OCI-LY3 (cell line): ENCODE results near the gene CCNL1.

Experiments used
- H2AFZ ChIP-seq: fragments of 200-600, 300-600 bp; shearing (Covaris generic); 2 replicates; pipeline ENCODE4 v1.6.0; 2014; ENCODE audit warnings: antibody characterized with exemption, low read depth, low read length
- H3K27ac ChIP-seq: fragments of 200-600, 300-600 bp; sonication (generic); 2 replicates; pipeline ENCODE4 v1.5.1; 2014; ENCODE audit warnings: mild to moderate bottlenecking, low read length, moderate library complexity, mixed read lengths
- H3K27me3 ChIP-seq: fragments of 200-600, 300-600 bp; sonication (generic); 2 replicates; pipeline ENCODE4 v1.6.1; 2014; ENCODE audit warnings: low read depth, low read length, mixed read lengths
- H3K36me3 ChIP-seq: fragments of 200-600, 300-600 bp; sonication (generic); replicated peaks from 2 replicates; pipeline ENCODE3; 2014; ENCODE audit warnings: low read depth, low read length, mixed read lengths
- H3K4me1 ChIP-seq: fragments of 300-600, 200-600 bp; sonication (generic); 2 replicates; pipeline ENCODE4 v1.6.1; 2014; ENCODE audit warnings: low read length, mixed read lengths
- H3K4me2 ChIP-seq: fragments of 200-600, 300-600 bp; sonication (generic); 2 replicates; pipeline ENCODE4 v1.6.1; 2014; ENCODE audit warnings: low read length, mixed read lengths
- H3K4me3 ChIP-seq: fragments of 300-600, 200-600 bp; sonication (generic); 2 replicates; pipeline ENCODE4 v1.5.1; 2014; ENCODE audit warnings: antibody characterized with exemption, mild to moderate bottlenecking, low read length, moderate library complexity
- H3K79me2 ChIP-seq: fragments of 300-600, 200-600 bp; shearing (Covaris generic); 2 replicates; pipeline ENCODE4 v1.6.1; 2014; ENCODE audit warnings: mild to moderate bottlenecking, low read length, mixed read lengths
- H3K9ac ChIP-seq: fragments of 300-600, 200-600 bp; shearing (Covaris generic); 2 replicates; pipeline ENCODE4 v1.6.0; 2014; ENCODE audit warnings: mild to moderate bottlenecking, low read length, moderate library complexity
- H3K9me3 ChIP-seq: fragments of 200-600, 300-600 bp; shearing (Covaris generic); 2 replicates; pipeline ENCODE4 v1.6.1; 2014; ENCODE audit warnings: low read length, mixed read lengths; ENCODE audit not compliant: insufficient read depth
- H4K20me1 ChIP-seq: fragments of 200-600, 300-600 bp; sonication (generic); 2 replicates; pipeline ENCODE4 v1.6.1; 2016; ENCODE audit warnings: low read length, mixed read lengths; ENCODE audit not compliant: insufficient read depth
- EZH2phosphoT487 ChIP-seq: fragments of 200-600 bp; shearing (Covaris generic); IDR thresholded peaks from 2 replicates; pipeline ENCODE4 v1.6.1; 2018; ENCODE audit warnings: antibody characterized with exemption, mixed run types, low read depth
- TF ChIP-seq, protein P1 (sequence below): fragments of 200-600, 300-600 bp; sonication (generic); IDR thresholded peaks from 2 replicates; pipeline ENCODE4 v1.5.1; 2014; ENCODE audit warnings: antibody characterized with exemption, low read length, low read depth

CCNL1 gene

DNA sequence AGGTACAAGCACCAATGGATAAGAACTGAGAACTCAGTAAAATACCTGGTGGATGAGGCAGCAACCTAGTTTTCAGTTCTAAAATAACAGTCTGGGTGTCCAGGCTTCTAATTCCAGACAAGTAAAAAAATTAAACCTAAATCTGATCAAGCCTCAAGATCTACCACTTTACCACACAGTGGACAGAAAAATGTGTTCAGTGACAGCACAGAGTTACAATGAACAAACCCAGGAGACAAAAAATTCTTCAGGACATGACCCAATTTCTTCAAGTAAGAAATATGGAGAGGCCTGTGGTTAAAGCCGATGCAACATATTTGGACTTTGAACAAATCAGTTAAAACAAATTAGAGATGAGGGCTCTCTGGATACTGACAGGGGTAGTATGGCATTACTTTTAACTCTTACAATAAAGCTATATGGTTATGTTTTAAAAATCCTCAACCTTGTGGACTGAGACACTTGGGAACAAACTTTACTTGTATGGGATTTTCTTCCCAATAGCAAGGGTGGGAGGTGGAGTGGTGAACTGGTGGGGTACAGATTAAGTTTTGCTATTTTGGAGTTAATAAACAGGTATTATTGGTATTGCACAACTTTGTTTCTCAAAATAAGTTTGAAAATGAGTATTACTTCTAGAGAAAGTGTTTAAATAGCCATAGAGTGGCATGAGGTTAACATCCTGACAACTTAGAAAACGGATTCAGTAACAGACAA, 14.2 kb downstream of the CCNL1 start:
- Histone ChIP-seq H3K36me3 (peaks cover 70% of the 10 kb centered on the region), H3K4me3 (no peak overlapping the region), H3K4me2 (no peak overlapping the region), H3K4me1 (peaks cover 31% of the 10 kb centered on the region), H3K27ac (0 out of 2 replicates have a peak overlapping the region, but pooled peaks have one; percentile 11), H2AFZ (no peak overlapping the region), H4K20me1 (peaks cover 52% of the 10 kb centered on the region), H3K27me3 (no peaks in the 10 kb centered on the region), H3K79me2 (peaks cover 19% of the 10 kb centered on the region), H3K9ac (no peak overlapping the region), H3K9me3 (no peaks in the 10 kb centered on the region)
- TF ChIP-seq EZH2phosphoT487, result no peak
- TF ChIP-seq, protein P1, sequence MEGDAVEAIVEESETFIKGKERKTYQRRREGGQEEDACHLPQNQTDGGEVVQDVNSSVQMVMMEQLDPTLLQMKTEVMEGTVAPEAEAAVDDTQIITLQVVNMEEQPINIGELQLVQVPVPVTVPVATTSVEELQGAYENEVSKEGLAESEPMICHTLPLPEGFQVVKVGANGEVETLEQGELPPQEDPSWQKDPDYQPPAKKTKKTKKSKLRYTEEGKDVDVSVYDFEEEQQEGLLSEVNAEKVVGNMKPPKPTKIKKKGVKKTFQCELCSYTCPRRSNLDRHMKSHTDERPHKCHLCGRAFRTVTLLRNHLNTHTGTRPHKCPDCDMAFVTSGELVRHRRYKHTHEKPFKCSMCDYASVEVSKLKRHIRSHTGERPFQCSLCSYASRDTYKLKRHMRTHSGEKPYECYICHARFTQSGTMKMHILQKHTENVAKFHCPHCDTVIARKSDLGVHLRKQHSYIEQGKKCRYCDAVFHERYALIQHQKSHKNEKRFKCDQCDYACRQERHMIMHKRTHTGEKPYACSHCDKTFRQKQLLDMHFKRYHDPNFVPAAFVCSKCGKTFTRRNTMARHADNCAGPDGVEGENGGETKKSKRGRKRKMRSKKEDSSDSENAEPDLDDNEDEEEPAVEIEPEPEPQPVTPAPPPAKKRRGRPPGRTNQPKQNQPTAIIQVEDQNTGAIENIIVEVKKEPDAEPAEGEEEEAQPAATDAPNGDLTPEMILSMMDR, result no peak

- Histone ChIP-seq H3K4me1 (peaks cover under 1% of the 10 kb centered on the region; the same call in 1 of the 2 replicates), H4K20me1 (peaks cover 18% of the 10 kb centered on the region), H3K36me3 (peaks cover 45% of the 10 kb centered on the region), H3K4me2 (no peak overlapping the region), H3K27ac (no peak overlapping the region), H3K27me3 (no peaks in the 10 kb centered on the region), H2AFZ (no peak overlapping the region), H3K79me2 (0 out of 2 replicates have a peak, but pooled peaks cover 2% of the 10 kb centered on the region), H3K9ac (no peak overlapping the region), H3K9me3 (no peaks in the 10 kb centered on the region), H3K4me3 (no peak overlapping the region)
- no peak for TF ChIP-seq EZH2phosphoT487
- TF ChIP-seq, protein P1, result no peak
Observed at GRCh38 chr3:157142315-157142714, 17.6 kb downstream of the CCNL1 start.

DNA sequence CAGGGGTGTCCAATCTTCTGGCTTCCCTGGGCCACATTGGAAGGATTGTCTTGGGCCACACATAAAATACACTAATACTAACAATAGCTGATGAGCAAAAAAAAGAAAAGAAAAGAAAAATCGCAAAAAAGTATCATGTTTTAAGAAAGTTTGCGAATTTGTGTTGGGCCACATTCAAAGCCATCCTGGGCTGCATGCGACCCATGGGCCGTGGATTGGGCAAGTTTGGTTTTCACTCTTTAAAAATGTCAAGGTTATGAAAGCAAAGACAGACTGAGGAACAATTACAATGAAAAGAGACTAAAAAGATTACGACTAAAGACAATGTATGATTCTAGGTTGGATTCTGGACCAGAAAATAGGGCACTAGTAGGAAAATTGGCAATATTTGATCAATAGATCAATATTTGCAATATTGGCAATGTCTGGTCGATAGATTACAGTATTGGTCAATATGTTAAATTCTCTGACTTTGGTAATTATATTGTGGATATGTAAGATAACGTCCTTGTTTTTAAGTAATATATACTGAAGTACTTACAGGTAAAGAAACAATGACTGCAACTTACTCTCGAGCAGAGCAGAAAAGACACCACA, 19.9 kb downstream of the CCNL1 start:
- H3K27ac ChIP-seq, result no peak overlapping the region
- H3K4me3 ChIP-seq, result no peak overlapping the region
- no peaks in the 10 kb centered on the region for H3K27me3 ChIP-seq
- peaks cover 25% of the 10 kb centered on the region for H3K36me3 ChIP-seq
- TF ChIP-seq, protein P1, result no peak
- TF ChIP-seq EZH2phosphoT487, result no peak
- no peak overlapping the region for H3K4me2 ChIP-seq
- H3K9ac ChIP-seq, result no peak overlapping the region
- peaks cover 2% of the 10 kb centered on the region; the same call in 1 of the 2 replicates for H3K4me1 ChIP-seq
- H2AFZ ChIP-seq, result no peak overlapping the region
- H4K20me1 ChIP-seq, result no peaks in the 10 kb centered on the region; the same call in 1 of the 2 replicates
- H3K9me3 ChIP-seq, result no peaks in the 10 kb centered on the region
- H3K79me2 ChIP-seq, result no peaks in the 10 kb centered on the region

- Histone ChIP-seq H3K36me3 (peaks cover 7% of the 10 kb centered on the region), H3K9ac (no peak overlapping the region), H3K4me3 (no peak overlapping the region), H3K27me3 (no peaks in the 10 kb centered on the region), H3K27ac (no peak overlapping the region), H3K4me2 (no peak overlapping the region), H3K4me1 (peaks cover 2% of the 10 kb centered on the region; the same call in 1 of the 2 replicates), H3K9me3 (no peaks in the 10 kb centered on the region), H3K79me2 (no peaks in the 10 kb centered on the region), H2AFZ (no peak overlapping the region), H4K20me1 (no peaks in the 10 kb centered on the region)
- TF ChIP-seq EZH2phosphoT487, result no peak
- TF ChIP-seq, protein P1, result no peak
Observed at GRCh38 chr3:157136647-157137387, 23.1 kb downstream of the CCNL1 start.
